Neuronal stem cell (in vitro differentiated cells): ENCODE data around the gene CDC27.
"Not testable (repeated sequence)": the region's sequence is repeated elsewhere in the genome, so short reads cannot be mapped to it uniquely, and the experiment has no call there.

Experiments used
- DNase-seq: peaks from one replicate; pipeline ENCODE4 v3.0.0-alpha.2; 2013; ENCODE audit warnings: low spot score
- H2AFZ ChIP-seq: one replicate; pipeline ENCODE4 v1.6.1; 2013; ENCODE audit warnings: mild to moderate bottlenecking, low read length, inconsistent platforms
- H2AK5ac ChIP-seq: 2 replicates; pipeline ENCODE4 v1.6.1; 2013; ENCODE audit warnings: low read depth, mild to moderate bottlenecking, inconsistent platforms, low read length, moderate library complexity, mixed read lengths
- H2BK120ac ChIP-seq: 2 replicates; pipeline ENCODE4 v1.6.1; 2013; ENCODE audit warnings: low read depth, mild to moderate bottlenecking, inconsistent platforms, low read length, moderate library complexity, mixed read lengths
- H2BK12ac ChIP-seq: one replicate; pipeline ENCODE4 v1.6.1; 2013; ENCODE audit warnings: low read length, inconsistent platforms
- H2BK15ac ChIP-seq: 2 replicates; pipeline ENCODE4 v1.6.1; 2013; ENCODE audit warnings: mild to moderate bottlenecking, low read length, inconsistent platforms, mixed read lengths
- H2BK5ac ChIP-seq: one replicate; pipeline ENCODE4 v1.6.1; 2013; ENCODE audit warnings: inconsistent platforms, mild to moderate bottlenecking, low read length, moderate library complexity
- H3K14ac ChIP-seq: one replicate; pipeline ENCODE4 v1.6.1; 2013; ENCODE audit warnings: low read length, inconsistent platforms
- H3K18ac ChIP-seq: 2 replicates; pipeline ENCODE4 v1.6.1; 2013; ENCODE audit warnings: low read length, inconsistent platforms
- H3K23ac ChIP-seq: 2 replicates; pipeline ENCODE4 v1.6.1; 2013; ENCODE audit warnings: low read depth, mild to moderate bottlenecking, mixed read lengths, low read length, inconsistent platforms; ENCODE audit not compliant: poor library complexity
- H3K27ac ChIP-seq: replicated peaks from 3 replicates; pipeline ENCODE4 v1.5.1; 2013; ENCODE audit warnings: low read length, inconsistent platforms
- H3K27me3 ChIP-seq, 3 experiments: 2 replicates each; pipeline ENCODE4 v1.6.1; 2013; ENCODE audit warnings: low read length in 3 of 3, mild to moderate bottlenecking in 2 of 3, inconsistent platforms in 1 of 3, low read depth in 1 of 3, mixed read lengths in 1 of 3, moderate library complexity in 1 of 3; ENCODE audit not compliant: control insufficient read depth in 3 of 3, insufficient read depth in 3 of 3
- H3K36me3 ChIP-seq, 2 donors: replicated peaks in 1 of 2; 2 replicates each; pipeline ENCODE4 v1.6.1; 2013; ENCODE audit warnings: low read length in 2 of 2; ENCODE audit not compliant: control insufficient read depth in 2 of 2, insufficient read depth in 2 of 2
- H3K4ac ChIP-seq: 2 replicates; pipeline ENCODE4 v1.6.1; 2013; ENCODE audit warnings: inconsistent platforms, mild to moderate bottlenecking, low read length, moderate library complexity
- H3K4me1 ChIP-seq, 2 donors: 1 replicate in 1 of 2; 2 replicates in 1 of 2; pipeline ENCODE4 v1.6.1; 2013; ENCODE audit warnings: low read length in 2 of 2, low read depth in 1 of 2; ENCODE audit not compliant: control insufficient read depth in 2 of 2, insufficient read depth in 1 of 2
- H3K4me2 ChIP-seq: one replicate; pipeline ENCODE4 v1.6.1; 2013; ENCODE audit warnings: mild to moderate bottlenecking, low read length, inconsistent platforms; ENCODE audit not compliant: insufficient read depth, poor library complexity, severe bottlenecking
- H3K4me3 ChIP-seq, 2 donors: 2 replicates each; pipeline ENCODE4 v1.5.1; 2013; ENCODE audit warnings: low read length in 2 of 2, mild to moderate bottlenecking in 2 of 2, inconsistent platforms in 1 of 2, moderate library complexity in 1 of 2
- H3K79me1 ChIP-seq: one replicate; pipeline ENCODE4 v1.6.1; 2013; ENCODE audit warnings: low read depth, mild to moderate bottlenecking, inconsistent platforms, low read length, moderate library complexity
- H3K9ac ChIP-seq: one replicate; pipeline ENCODE4 v1.6.1; 2013; ENCODE audit warnings: mild to moderate bottlenecking, low read depth, low read length, inconsistent platforms; ENCODE audit not compliant: poor library complexity
- H3K9me3 ChIP-seq, 2 donors: replicated peaks in 1 of 2; 2 replicates each; pipeline versions ENCODE3 to v1.6.1; 2013; ENCODE audit warnings: low read length in 2 of 2, mild to moderate bottlenecking in 2 of 2, inconsistent platforms in 1 of 2, low read depth in 1 of 2, mixed read lengths in 1 of 2, moderate library complexity in 1 of 2; ENCODE audit not compliant: control insufficient read depth in 2 of 2, insufficient read depth in 1 of 2
- H4K8ac ChIP-seq: one replicate; pipeline ENCODE4 v1.6.1; 2013; ENCODE audit warnings: low read depth, mild to moderate bottlenecking, inconsistent platforms, low read length, moderate library complexity
- H4K91ac ChIP-seq: one replicate; pipeline ENCODE4 v1.6.1; 2013; ENCODE audit warnings: low read length, low read depth, mild to moderate bottlenecking, inconsistent platforms; ENCODE audit not compliant: poor library complexity
- WGBS, 2 donors: extraction: QIAGEN DNeasy Blood & Tissue Kit; methylation state at CpG; one replicate each; pipeline ENCODE4 v1.1.7; 2013; ENCODE audit warnings: missing lambda C conversion rate in 2 of 2, mixed read lengths in 1 of 2; ENCODE audit not compliant: insufficient read length in 2 of 2, insufficient replicate concordance in 1 of 2; ENCODE audit errors: extremely low coverage in 2 of 2; 5-methylcytosine and 5-hydroxymethylcytosine counted together

Gene CDC27

DNA sequence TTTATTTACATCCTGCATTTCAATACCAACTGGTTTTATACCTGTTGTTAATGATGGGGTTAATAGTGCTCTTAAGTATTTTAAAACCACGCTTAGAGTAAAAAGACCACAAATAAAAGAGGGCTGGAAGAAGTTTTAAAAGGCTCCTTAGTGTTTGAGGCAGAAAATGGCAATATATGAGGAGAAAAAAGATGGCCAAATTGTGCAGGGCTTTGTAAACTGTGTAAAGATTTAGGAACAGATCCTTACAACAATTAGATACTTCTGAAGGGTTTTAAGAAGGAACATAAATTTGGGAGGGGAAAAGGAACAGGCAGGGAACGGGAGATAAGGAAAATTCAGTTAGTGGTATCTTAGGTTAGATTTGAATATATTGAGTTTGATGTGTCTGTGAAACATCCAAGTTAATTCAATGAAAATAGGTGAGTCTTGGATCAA lies 12.7 kb downstream of the CDC27 start:
- no peak overlapping the region for H3K4me3 ChIP-seq
- no peak overlapping the region for H2BK5ac ChIP-seq
- DNase-seq = no peak
- H2BK120ac ChIP-seq = no peak overlapping the region
- H3K27me3 ChIP-seq = no peaks in the 10 kb centered on the region
- H3K14ac ChIP-seq = no peak overlapping the region
- no peaks in the 10 kb centered on the region for H3K4me1 ChIP-seq
- H3K18ac ChIP-seq = no peak overlapping the region
- H2BK15ac ChIP-seq = no peak overlapping the region
- no peak overlapping the region for H2AK5ac ChIP-seq
- H3K27ac ChIP-seq = no peak overlapping the region
- H3K23ac ChIP-seq = no peak overlapping the region
- no peak overlapping the region for H2BK12ac ChIP-seq
- no peaks in the 10 kb centered on the region for H3K9me3 ChIP-seq
- peaks cover 4% of the 10 kb centered on the region for H3K79me1 ChIP-seq
- no CpG with 5 or more reads among the region's 2 CpGs for WGBS, 2 donors
- H4K8ac ChIP-seq = no peak overlapping the region
- H3K9ac ChIP-seq = no peak overlapping the region
- no peak overlapping the region for H3K4ac ChIP-seq
- H3K36me3 ChIP-seq = peaks cover 6 to 98% of the 10 kb centered on the region in 2 donors
- no peak overlapping the region for H4K91ac ChIP-seq
- H2AFZ ChIP-seq = no peak overlapping the region
- H3K4me2 ChIP-seq = no peak overlapping the region

DNA sequence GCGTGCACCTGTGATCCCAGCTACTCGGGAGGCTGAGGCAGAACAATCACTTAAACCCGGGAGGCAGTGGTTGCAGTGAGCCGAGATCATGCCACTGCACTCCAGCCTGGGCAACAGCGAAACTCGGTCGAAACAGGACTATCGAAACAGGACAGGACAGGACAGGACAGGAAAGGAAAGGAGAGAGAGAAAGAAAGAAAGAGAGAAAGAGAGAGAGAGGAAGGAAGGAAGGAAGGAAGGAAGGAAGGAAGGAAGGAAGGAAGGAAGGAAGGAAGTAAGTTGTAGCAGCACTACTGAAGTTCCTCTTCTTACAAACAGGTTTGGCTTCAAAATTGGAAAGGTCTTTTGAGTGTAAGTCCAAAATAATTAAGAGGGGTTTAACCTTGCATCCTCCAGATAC lies 14.3 kb downstream of the CDC27 start:
- not testable (repeated sequence) for H4K8ac ChIP-seq, H3K27me3 ChIP-seq, H2BK5ac ChIP-seq, H2AK5ac ChIP-seq, H3K79me1 ChIP-seq, H2BK120ac ChIP-seq, H2BK15ac ChIP-seq, H3K9me3 ChIP-seq, H3K4me2 ChIP-seq, H3K23ac ChIP-seq, H3K27ac ChIP-seq, H3K4me1 ChIP-seq, H3K18ac ChIP-seq, H3K14ac ChIP-seq, H3K9ac ChIP-seq, H4K91ac ChIP-seq, H2AFZ ChIP-seq, H3K4ac ChIP-seq, DNase-seq, H2BK12ac ChIP-seq, H3K4me3 ChIP-seq
- WGBS, 2 donors = no CpG with 5 or more reads among the region's 8 CpGs
- peaks cover 3 to 99% of the 10 kb centered on the region in 2 donors for H3K36me3 ChIP-seq

GRCh38 chr17:47172696-47173565 lies 16.2 kb downstream of the CDC27 start:
- Histone ChIP-seq H3K36me3 (peaks cover 6 to 99% of the 10 kb centered on the region in 2 donors), H2BK5ac (no peak overlapping the region), H4K8ac (no peak overlapping the region), H4K91ac (no peak overlapping the region), H3K4me2 (no peak overlapping the region), H3K4ac (no peak overlapping the region), H3K9ac (no peak overlapping the region), H2BK120ac (no peak overlapping the region), H3K4me3 (no peak overlapping the region), H3K14ac (no peak overlapping the region), H2AFZ (no peak overlapping the region), H3K27me3 (no peaks in the 10 kb centered on the region), H3K9me3 (no peaks in the 10 kb centered on the region), H3K18ac (no peak overlapping the region), H3K27ac (no peak overlapping the region), H3K79me1 (peaks cover 5% of the 10 kb centered on the region), H3K4me1 (no peaks in the 10 kb centered on the region), H2AK5ac (no peak overlapping the region), H2BK12ac (no peak overlapping the region), H2BK15ac (no peak overlapping the region), H3K23ac (no peak overlapping the region)
- no peak for DNase-seq
- no CpG with 5 or more reads among the region's 2 CpGs for WGBS, 2 donors

DNA sequence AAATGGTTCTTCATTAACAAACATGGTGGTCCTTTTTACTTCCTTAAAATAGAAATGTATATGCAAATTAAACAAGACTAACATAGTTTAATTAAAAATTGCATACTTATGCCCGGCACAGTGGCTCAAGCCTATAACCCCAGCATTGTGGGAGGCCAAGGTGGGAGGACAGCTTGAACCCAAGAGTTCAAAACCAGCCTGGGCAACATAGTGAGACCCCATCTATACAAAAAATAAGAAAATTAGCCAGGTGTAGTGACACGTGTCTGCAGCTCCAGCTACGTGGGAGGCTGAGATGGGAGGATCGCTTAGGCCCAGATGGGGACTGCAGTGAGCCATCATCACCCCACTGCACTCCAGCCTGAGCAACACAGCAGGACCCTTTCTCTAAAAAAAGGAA lies 18.4 kb downstream of the CDC27 start:
- Histone ChIP-seq H2BK5ac (no peak overlapping the region), H2BK120ac (no peak overlapping the region), H3K9ac (no peak overlapping the region), H4K91ac (no peak overlapping the region), H3K18ac (no peak overlapping the region), H4K8ac (no peak overlapping the region), H3K9me3 (no peaks in the 10 kb centered on the region), H3K4me1 (no peaks in the 10 kb centered on the region), H3K14ac (no peak overlapping the region), H2AFZ (no peak overlapping the region), H3K23ac (no peak overlapping the region), H3K27ac (no peak overlapping the region), H3K27me3 (no peaks in the 10 kb centered on the region), H2BK12ac (no peak overlapping the region), H3K4me3 (no peak overlapping the region), H2BK15ac (no peak overlapping the region), H3K4ac (no peak overlapping the region), H3K4me2 (no peak overlapping the region), H2AK5ac (no peak overlapping the region), H3K36me3 (peaks cover 10 to 98% of the 10 kb centered on the region in 2 donors), H3K79me1 (peaks cover 2% of the 10 kb centered on the region)
- WGBS, 2 donors = no CpG with 5 or more reads among the region's 4 CpGs
- no peak for DNase-seq
